GM23338 (cell line): Measurements from ENCODE around the gene ULK4. TPM values are rescaled to one million over a fixed set of nuclear protein-coding genes. Genes with fewer than 3 reads are reported as not detected.

ENCODE experiments used
- ATAC-seq: fragments of 200-7000 bp; cut with Tn5 transposase; 3 replicates; pipeline ENCODE4 v1.9.1; 2020
- DNase-seq: peaks from one replicate; pipeline ENCODE4 v3.0.0-alpha.2; 2015; ENCODE audit warnings: low spot score
- H2AFZ ChIP-seq: fragments of 200-600 bp; sonication (generic); 2 replicates; pipeline ENCODE4 v1.8.0; 2016; ENCODE audit warnings: antibody characterized with exemption, mild to moderate bottlenecking, moderate library complexity
- H3F3A ChIP-seq: fragments of 200-600 bp; sonication (generic); replicated peaks from 2 replicates; pipeline ENCODE4 v1.8.0; 2017; ENCODE audit warnings: antibody characterized with exemption, mixed run types, low read depth
- H3K27ac ChIP-seq: fragments of 200-600 bp; sonication (generic); 2 replicates; pipeline ENCODE4 v1.6.1; 2016; ENCODE audit warnings: low read depth
- H3K27me3 ChIP-seq: fragments of 200-600 bp; sonication (generic); 2 replicates; pipeline ENCODE4 v1.8.0; 2016; ENCODE audit warnings: mild to moderate bottlenecking, mixed run types, moderate library complexity; ENCODE audit not compliant: insufficient read depth
- H3K36me3 ChIP-seq: fragments of 200-600 bp; sonication (generic); 2 replicates; pipeline ENCODE4 v1.8.0; 2016; ENCODE audit warnings: mild to moderate bottlenecking; ENCODE audit not compliant: insufficient read depth
- H3K4me1 ChIP-seq: fragments of 200-600 bp; sonication (generic); 2 replicates; pipeline ENCODE4 v1.8.0; 2016; ENCODE audit warnings: mild to moderate bottlenecking, moderate library complexity; ENCODE audit not compliant: insufficient read depth
- H3K4me2 ChIP-seq: fragments of 200-600 bp; sonication (generic); 2 replicates; pipeline ENCODE4 v1.7.1; 2017; ENCODE audit warnings: mixed run types
- H3K4me3 ChIP-seq: fragments of 200-600 bp; sonication (generic); 2 replicates; pipeline ENCODE4 v1.6.1; 2016; ENCODE audit warnings: mixed run types
- H3K79me2 ChIP-seq: fragments of 200-600 bp; sonication (generic); replicated peaks from 2 replicates; pipeline ENCODE4 v1.8.0; 2017; ENCODE audit warnings: mild to moderate bottlenecking; ENCODE audit not compliant: insufficient read depth
- H3K9me2 ChIP-seq: fragments of 200-600 bp; sonication (generic); 2 replicates; pipeline ENCODE4 v1.8.0; 2017; ENCODE audit not compliant: insufficient read depth
- H4K20me1 ChIP-seq: fragments of 200-600 bp; sonication (generic); replicated peaks from 2 replicates; pipeline ENCODE4 v1.8.0; 2017; ENCODE audit warnings: mild to moderate bottlenecking; ENCODE audit not compliant: insufficient read depth
- H3K27ac Mint-ChIP-seq: 2 replicates; pipeline ENCODE4 v1.8.0; 2020; ENCODE audit warnings: inconsistent platforms, mild to moderate bottlenecking, moderate library complexity, mixed read lengths
- H3K27me3 Mint-ChIP-seq: 3 replicates; pipeline ENCODE4 v1.8.0; 2022; ENCODE audit warnings: low read depth, mild to moderate bottlenecking, moderate library complexity, mixed read lengths, inconsistent platforms; ENCODE audit not compliant: insufficient read depth, poor library complexity
- H3K36me3 Mint-ChIP-seq: 3 replicates; pipeline ENCODE4 v1.8.0; 2021; ENCODE audit warnings: low read depth, mild to moderate bottlenecking, inconsistent platforms, moderate library complexity, mixed read lengths
- H3K4me1 Mint-ChIP-seq: 3 replicates; pipeline ENCODE4 v1.8.0; 2020; ENCODE audit warnings: mild to moderate bottlenecking, inconsistent platforms, mixed read lengths
- H3K4me3 Mint-ChIP-seq: 3 replicates; pipeline ENCODE4 v1.8.0; 2021; ENCODE audit warnings: moderate library complexity, mild to moderate bottlenecking, inconsistent platforms, mixed read lengths
- H3K9me3 Mint-ChIP-seq: 3 replicates; pipeline ENCODE4 v1.8.0; 2020; ENCODE audit warnings: moderate library complexity, mild to moderate bottlenecking, inconsistent platforms, mixed read lengths
- NANOG ChIP-seq: IDR thresholded peaks from 2 replicates; pipeline ENCODE4 v1.6.1; 2016; ENCODE audit warnings: antibody characterized with exemption, borderline replicate concordance
- STAT1 ChIP-seq: IDR thresholded peaks from one replicate; pipeline ENCODE4 v1.6.1; 2016; ENCODE audit warnings: antibody characterized with exemption; ENCODE audit not compliant: unreplicated experiment
- ZNF462 ChIP-seq: fragments of 250-450 bp; sonication (Bioruptor Pico); IDR thresholded peaks from 2 replicates; pipeline ENCODE4 v1.5.0; 2020; ENCODE audit warnings: mild to moderate bottlenecking, moderate library complexity
- polyA plus RNA-seq: library from polyadenylated mRNA; unstranded; fragments of >200 nt; fragmentation: Nextera tagmentation; extraction: Ambion mirVana; gene quantifications from 2 replicates; pipeline ENCODE4 v1.2.1, GENCODE V29; 2016
- total RNA-seq: library from RNA; depleted of rRNA; stranded (reverse); fragments of >200 nt; shearing (Covaris generic); gene quantifications from 2 replicates; pipeline ENCODE4 v1.2.3, GENCODE V29; 2014
- TF ChIP-seq, protein P1 (sequence below), 2 experiments: fragments of 200-600 bp in 1 of 2; sonication (generic) in 1 of 2; conservative IDR thresholded peaks; 2 replicates each; pipeline versions ENCODE4 v1.5.1 to v1.6.1; 2016 to 2017; ENCODE audit warnings: antibody characterized with exemption in 2 of 2, low read depth in 2 of 2, mild to moderate bottlenecking in 2 of 2, moderate library complexity in 1 of 2
- TF ChIP-seq, protein P2 (sequence below): IDR thresholded peaks from one replicate; pipeline ENCODE4 v1.6.1; 2018; ENCODE audit warnings: antibody characterized with exemption; ENCODE audit not compliant: unreplicated experiment

Gene ULK4
- total and polyA plus RNA-seq, 2 experiments from 2014 or later: 20.8 to 41.4 TPM

- Histone ChIP-seq H3K4me1 (peaks cover 67% of the 10 kb centered on the region), H4K20me1 (peaks cover 67% of the 10 kb centered on the region), H3K36me3 (no peaks in the 10 kb centered on the region), H3K9me2 (no peaks in the 10 kb centered on the region), H3K79me2 (peaks cover 80% of the 10 kb centered on the region), H3K4me3 (peak overlapping the region; percentile 92), H2AFZ (no peak overlapping the region), H3K4me2 (peak overlapping the region; percentile 83), H3K27me3 (no peaks in the 10 kb centered on the region), H3K27ac (no peak overlapping the region), H3F3A (no peaks in the 10 kb centered on the region)
- peaks cover 61% of the 10 kb centered on the region for H3K4me1 Mint-ChIP-seq
- no peak overlapping the region for H3K27ac Mint-ChIP-seq
- peaks cover 10% of the 10 kb centered on the region; the same call in 2 of the 3 replicates for H3K36me3 Mint-ChIP-seq
- peak; percentile 50 for DNase-seq
- H3K27me3 Mint-ChIP-seq: peaks cover 9% of the 10 kb centered on the region
- TF ChIP-seq NANOG: no peak
- TF ChIP-seq, protein P1, sequence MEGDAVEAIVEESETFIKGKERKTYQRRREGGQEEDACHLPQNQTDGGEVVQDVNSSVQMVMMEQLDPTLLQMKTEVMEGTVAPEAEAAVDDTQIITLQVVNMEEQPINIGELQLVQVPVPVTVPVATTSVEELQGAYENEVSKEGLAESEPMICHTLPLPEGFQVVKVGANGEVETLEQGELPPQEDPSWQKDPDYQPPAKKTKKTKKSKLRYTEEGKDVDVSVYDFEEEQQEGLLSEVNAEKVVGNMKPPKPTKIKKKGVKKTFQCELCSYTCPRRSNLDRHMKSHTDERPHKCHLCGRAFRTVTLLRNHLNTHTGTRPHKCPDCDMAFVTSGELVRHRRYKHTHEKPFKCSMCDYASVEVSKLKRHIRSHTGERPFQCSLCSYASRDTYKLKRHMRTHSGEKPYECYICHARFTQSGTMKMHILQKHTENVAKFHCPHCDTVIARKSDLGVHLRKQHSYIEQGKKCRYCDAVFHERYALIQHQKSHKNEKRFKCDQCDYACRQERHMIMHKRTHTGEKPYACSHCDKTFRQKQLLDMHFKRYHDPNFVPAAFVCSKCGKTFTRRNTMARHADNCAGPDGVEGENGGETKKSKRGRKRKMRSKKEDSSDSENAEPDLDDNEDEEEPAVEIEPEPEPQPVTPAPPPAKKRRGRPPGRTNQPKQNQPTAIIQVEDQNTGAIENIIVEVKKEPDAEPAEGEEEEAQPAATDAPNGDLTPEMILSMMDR (conservative IDR thresholded peaks at IDR 0.05; ENCODE audit: low read depth in 2 of 2): peak; percentile 15 to 42
- H3K4me3 Mint-ChIP-seq: peak overlapping the region; percentile 98
- ATAC-seq: peak; percentile 5; the same call in 1 of the 3 replicates
- no peaks in the 10 kb centered on the region for H3K9me3 Mint-ChIP-seq
Measured at GRCh38 chr3:41202834-41203345, 759.0 kb downstream of the ULK4 start.

- H3K27ac Mint-ChIP-seq: no peak overlapping the region
- no peaks in the 10 kb centered on the region for H3K9me2 ChIP-seq
- peak overlapping the region; percentile 98 for H3K4me3 Mint-ChIP-seq
- H3K9me3 Mint-ChIP-seq: no peaks in the 10 kb centered on the region
- no peak overlapping the region for H3K27ac ChIP-seq
- no peaks in the 10 kb centered on the region for H3K36me3 ChIP-seq
- peaks cover 61% of the 10 kb centered on the region for H4K20me1 ChIP-seq
- peak overlapping the region; percentile 92 for H3K4me3 ChIP-seq
- peaks cover 58% of the 10 kb centered on the region for H3K4me1 Mint-ChIP-seq
- peaks cover 10% of the 10 kb centered on the region; the same call in 2 of the 3 replicates for H3K36me3 Mint-ChIP-seq
- ATAC-seq (no peak), DNase-seq (no peak)
- peaks cover 9% of the 10 kb centered on the region for H3K27me3 Mint-ChIP-seq
- H3F3A ChIP-seq: no peaks in the 10 kb centered on the region
- no peak overlapping the region for H2AFZ ChIP-seq
- H3K27me3 ChIP-seq: peaks cover 5% of the 10 kb centered on the region; the same call in 1 of the 2 replicates
- peak overlapping the region; percentile 83 for H3K4me2 ChIP-seq
- H3K4me1 ChIP-seq: peaks cover 65% of the 10 kb centered on the region
- H3K79me2 ChIP-seq: peaks cover 73% of the 10 kb centered on the region
- no peak for TF ChIP-seq ZNF462 (CRISPR knock-in tag)
- TF ChIP-seq, protein P1 (conservative IDR thresholded peaks at IDR 0.05; ENCODE audit: low read depth in 2 of 2): no peak
- TF ChIP-seq, protein P2, sequence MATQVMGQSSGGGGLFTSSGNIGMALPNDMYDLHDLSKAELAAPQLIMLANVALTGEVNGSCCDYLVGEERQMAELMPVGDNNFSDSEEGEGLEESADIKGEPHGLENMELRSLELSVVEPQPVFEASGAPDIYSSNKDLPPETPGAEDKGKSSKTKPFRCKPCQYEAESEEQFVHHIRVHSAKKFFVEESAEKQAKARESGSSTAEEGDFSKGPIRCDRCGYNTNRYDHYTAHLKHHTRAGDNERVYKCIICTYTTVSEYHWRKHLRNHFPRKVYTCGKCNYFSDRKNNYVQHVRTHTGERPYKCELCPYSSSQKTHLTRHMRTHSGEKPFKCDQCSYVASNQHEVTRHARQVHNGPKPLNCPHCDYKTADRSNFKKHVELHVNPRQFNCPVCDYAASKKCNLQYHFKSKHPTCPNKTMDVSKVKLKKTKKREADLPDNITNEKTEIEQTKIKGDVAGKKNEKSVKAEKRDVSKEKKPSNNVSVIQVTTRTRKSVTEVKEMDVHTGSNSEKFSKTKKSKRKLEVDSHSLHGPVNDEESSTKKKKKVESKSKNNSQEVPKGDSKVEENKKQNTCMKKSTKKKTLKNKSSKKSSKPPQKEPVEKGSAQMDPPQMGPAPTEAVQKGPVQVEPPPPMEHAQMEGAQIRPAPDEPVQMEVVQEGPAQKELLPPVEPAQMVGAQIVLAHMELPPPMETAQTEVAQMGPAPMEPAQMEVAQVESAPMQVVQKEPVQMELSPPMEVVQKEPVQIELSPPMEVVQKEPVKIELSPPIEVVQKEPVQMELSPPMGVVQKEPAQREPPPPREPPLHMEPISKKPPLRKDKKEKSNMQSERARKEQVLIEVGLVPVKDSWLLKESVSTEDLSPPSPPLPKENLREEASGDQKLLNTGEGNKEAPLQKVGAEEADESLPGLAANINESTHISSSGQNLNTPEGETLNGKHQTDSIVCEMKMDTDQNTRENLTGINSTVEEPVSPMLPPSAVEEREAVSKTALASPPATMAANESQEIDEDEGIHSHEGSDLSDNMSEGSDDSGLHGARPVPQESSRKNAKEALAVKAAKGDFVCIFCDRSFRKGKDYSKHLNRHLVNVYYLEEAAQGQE: no peak
- no peak for TF ChIP-seq STAT1
Measured at GRCh38 chr3:41202075-41202833, 759.6 kb downstream of the ULK4 start.
